GM18505 (cell line): Measurements from ENCODE around the gene KIF1A.

Experiments
- ATAC-seq: cut with Tn5 transposase; IDR thresholded peaks from one replicate; pipeline ENCODE4 v1.9.1; 2021; ENCODE audit not compliant: unreplicated experiment
- POLR2A ChIP-seq: IDR thresholded peaks from 4 replicates; pipeline ENCODE4 v1.6.1; 2011; ENCODE audit warnings: borderline replicate concordance; ENCODE audit not compliant: insufficient read depth, insufficient read length; ENCODE audit errors: extremely low read depth

The KIF1A gene

DNA sequence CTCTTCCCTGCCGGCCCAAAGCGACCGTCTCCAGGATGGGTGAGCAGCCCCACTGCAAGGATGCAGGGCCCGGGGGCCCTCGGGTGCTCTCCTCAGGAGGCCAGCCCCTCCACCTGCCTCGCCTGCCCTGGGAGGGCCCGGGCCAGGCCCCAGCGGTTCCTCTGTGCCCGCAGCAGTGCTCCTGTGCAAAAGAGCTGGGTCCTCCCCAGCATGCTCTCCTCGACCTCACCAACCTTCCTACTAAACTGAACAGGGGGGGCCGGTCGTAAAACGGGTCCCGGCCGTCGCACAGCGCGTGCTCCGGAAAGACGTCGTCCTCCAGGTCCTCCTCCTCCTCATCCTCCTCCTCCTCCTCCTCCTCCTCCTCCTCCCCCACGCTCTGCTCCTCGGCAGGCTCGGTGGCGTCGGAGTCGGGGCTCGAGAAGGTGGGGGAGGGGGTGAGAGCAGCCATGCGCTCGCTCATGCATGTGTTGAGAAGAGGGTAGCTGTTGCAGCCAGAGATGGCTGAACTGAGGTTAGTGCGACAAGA lies 62.9 kb downstream of the KIF1A start:
- no peak for ATAC-seq
- no peak for TF ChIP-seq POLR2A

- ATAC-seq = no peak
- no peak for TF ChIP-seq POLR2A
These were observed 67.8 kb downstream of the KIF1A start for GRCh38 chr2:240752209-240752608.

DNA sequence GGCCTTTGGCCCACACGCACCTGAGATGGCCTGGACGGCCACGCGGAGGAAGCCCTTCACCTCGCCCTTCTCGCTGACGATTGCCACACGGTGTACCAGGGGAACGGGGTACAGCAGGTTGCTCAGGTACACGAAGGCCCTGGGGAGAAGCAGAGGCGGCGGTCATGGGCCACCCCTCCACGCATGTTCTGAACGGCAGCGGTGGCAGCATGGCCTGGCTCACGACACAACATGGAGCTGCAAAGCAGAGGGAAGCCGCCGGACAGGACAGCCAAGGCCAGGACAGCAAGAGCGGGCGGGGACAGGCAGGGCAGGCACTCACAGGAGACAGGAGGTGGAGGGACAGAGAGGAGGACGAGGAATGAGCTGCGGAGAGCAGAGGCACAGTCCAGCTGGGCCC lies 69.6 kb downstream of the KIF1A start:
- no peak for TF ChIP-seq POLR2A
- no peak for ATAC-seq

- ATAC-seq = no peak
- TF ChIP-seq POLR2A = no peak
These were observed 70.5 kb downstream of the KIF1A start for GRCh38 chr2:240749516-240749915.

- TF ChIP-seq POLR2A = no peak
These were observed 72.8 kb downstream of the KIF1A start for GRCh38 chr2:240747256-240747655.

DNA sequence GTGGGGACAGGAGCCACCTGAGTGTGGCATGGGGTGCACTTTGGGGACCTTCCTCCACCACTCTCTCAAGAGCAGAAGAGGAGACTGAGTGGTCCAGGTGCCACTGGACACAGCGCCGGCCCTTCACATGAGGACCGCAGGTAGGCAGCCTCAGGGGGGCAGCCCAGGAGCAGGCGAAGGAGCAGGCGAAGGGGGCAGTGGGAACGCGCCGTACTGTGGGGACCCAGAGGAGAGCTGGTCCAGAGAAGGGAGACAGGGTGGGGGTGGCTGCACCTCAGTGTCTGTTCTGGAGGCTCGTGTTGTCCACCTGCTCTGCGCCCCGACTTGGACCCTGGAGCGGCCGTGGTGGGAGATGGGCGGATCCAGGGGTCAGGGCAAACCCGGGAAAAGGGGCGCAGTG lies 73.3 kb downstream of the KIF1A start:
- ATAC-seq = no peak
- TF ChIP-seq POLR2A = no peak

More at GRCh38 chr2:240747256-240747655, 72.8 kb downstream of the KIF1A start:
- ATAC-seq = no peak

DNA sequence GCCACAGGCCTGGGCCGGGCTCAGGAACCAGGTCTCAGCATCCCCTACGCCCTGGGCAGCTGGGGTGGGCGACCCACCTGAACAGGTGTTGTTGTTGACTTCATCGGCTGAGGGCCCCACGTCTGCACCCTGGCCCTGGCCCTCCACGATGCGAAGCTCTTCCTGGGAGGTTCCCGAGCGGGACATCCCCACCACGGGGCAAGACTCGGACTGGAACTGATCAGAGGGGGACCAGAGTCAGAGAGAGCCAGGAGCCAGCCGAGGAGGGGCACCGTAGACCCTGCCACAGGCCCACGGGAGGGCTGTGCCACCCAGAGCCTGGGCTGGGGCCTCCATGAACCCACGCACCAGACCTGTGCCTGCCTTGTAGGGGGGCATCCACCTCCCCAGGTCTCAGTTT lies 74.1 kb downstream of the KIF1A start:
- ATAC-seq = no peak
- TF ChIP-seq POLR2A = no peak

GRCh38 chr2:240745456-240745855 lies 74.6 kb downstream of the KIF1A start:
- no peak for ATAC-seq
- no peak for TF ChIP-seq POLR2A

DNA sequence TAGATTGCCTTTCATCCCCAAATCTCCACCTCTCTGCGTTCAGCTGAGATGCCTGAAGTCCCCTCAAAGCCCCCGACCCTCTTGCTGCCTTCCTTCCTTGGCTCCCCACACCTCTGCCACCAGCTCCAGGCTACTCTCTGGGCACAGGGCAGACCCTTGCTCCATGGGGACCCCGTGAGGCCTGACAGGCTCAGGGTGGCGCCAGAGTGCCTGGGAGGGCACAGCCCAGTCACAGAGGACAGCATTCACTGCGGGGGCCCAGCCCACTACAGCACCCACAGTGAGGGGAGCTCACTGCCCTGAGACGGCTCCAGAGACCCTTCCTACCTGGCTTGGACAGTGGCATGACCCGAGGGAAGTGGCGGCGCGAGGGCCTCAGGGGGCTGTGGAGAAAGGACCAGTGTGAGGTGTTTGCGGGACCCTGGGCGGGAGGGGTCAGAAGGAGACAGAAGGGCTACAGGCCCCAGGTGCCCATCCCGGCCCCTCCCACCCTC lies 77.4 kb downstream of the KIF1A start:
- no peak for ATAC-seq
- no peak for TF ChIP-seq POLR2A

DNA sequence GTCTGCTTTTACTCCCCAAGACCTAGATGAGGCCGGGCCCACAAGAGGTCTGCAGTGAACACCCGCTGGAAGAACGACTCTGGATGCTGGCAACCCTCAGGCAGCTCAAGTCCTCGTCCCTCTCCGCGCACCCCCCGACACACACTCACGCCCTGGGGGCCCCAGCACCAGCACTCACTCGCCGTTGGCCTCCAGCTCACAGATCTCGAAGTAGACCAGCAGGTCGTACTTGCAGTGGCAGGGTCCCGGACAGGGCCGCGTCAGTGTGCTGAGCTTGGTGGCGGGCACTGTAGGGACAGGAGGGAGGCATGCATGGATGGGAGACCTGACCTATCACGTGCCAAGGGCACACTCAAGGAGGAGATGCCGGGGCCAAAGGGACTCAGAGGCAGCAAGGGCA lies 78.9 kb downstream of the KIF1A start:
- no peak for ATAC-seq
- no peak for TF ChIP-seq POLR2A

- TF ChIP-seq POLR2A = no peak
These were observed 80.2 kb downstream of the KIF1A start for GRCh38 chr2:240739797-240740196.

DNA sequence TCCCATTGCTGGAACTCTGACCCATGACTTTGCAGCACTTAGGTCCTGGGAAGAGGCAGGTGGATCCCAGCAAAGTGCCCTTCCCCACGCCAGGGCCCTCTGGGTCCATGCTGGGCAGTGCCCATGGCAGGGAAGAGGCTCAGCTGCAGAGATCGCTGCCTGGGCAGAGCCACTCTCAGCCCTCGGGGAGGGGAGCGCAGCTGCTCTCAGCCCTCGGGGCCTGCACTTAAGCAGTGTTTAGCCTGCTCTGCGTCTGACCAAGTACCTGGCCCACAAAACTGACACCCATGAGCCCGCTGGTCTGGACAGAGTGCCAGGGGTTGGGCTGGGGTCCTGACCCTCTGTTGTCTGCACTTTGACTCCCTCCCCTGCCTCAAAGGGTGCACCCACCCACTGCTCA lies 82.1 kb downstream of the KIF1A start:
- no peak for ATAC-seq
- no peak for TF ChIP-seq POLR2A

More at GRCh38 chr2:240739797-240740196, 80.2 kb downstream of the KIF1A start:
- ATAC-seq = no peak

- TF ChIP-seq POLR2A = no peak
- ATAC-seq = no peak
These were observed 82.5 kb downstream of the KIF1A start for GRCh38 chr2:240737512-240737911.

- ATAC-seq = no peak
- TF ChIP-seq POLR2A = no peak
These were observed 83.5 kb downstream of the KIF1A start for GRCh38 chr2:240736281-240737250.
